NCI-H1694 (cell line): ENCODE results near the gene SLC7A14.

Experiments
- DNase-seq: peaks from one replicate; lab custom pipeline; 2025; lab: John Stamatoyannopoulos, UW

Gene SLC7A14

DNA sequence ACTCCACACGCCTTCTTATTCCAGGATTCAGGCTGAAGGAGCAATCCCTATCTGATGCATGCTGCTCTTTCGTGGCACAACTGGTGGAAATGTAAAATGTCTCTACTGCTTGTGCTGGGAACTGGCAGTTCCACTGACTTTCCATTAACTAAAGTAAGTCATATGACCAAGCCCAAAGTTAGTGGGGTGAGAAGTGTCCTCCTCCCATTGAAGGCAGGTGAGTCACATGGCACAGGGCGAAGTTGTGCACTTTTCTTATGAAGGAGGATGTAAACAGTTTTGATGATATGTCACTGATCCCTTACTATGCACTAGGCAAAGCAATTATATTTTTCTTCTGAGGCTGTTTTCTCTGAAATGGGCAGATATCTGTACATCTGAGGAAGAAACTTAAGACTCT, 51.6 kb downstream of the SLC7A14 start:
- DNase-seq: no peak

DNA sequence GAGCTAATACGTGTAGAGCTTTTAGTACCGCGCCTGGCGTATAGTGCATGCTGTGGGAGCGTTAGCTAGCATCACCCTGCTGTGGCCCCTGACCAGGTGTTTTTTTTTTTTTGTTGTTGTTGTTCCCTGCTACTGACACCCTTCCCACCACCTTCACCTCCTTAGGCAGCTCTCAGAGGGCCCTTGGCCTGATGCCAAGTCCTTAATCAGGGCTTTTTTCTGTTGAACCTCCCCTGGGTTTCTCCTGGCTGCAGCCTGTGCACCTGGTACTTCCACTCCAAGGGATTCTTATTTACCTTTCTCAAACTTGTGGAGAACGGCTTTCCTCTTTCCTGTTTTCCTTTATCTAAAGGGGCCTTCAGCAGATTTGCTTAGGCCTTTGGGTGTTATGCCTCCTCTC, 53.3 kb downstream of the SLC7A14 start:
- no peak for DNase-seq

DNA sequence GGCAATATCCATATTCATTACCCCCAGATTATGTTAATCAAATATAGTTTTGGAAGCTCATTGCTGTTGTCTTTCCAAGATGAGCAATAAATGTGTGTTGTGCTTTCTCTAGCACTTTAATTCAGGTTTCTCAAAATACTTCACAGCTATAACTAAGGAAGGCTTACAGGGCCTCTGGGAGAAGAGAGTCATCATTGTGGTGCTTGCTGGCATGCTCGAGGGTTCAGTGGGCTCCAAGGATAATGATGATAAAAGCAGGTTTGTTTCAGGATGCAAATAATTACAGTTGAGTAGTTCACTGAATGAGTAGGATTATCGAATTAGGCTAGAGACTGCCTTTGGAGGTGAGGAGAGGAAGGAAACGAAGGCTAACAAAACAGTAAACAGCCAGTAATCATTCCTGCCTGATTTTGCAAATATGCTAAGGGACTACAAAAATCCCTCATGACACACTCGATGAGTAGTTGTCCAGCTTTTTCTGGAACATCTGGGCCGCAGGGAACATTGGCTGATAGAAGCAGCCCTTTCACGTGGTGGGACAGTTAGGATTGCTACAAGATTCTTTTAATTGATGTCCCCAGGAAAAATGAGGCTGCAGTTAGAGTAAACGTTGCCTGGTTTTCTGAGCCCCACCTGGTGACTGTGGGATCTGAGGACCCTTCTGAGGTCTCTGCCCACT, 54.1 kb downstream of the SLC7A14 start:
- no peak for DNase-seq

DNA sequence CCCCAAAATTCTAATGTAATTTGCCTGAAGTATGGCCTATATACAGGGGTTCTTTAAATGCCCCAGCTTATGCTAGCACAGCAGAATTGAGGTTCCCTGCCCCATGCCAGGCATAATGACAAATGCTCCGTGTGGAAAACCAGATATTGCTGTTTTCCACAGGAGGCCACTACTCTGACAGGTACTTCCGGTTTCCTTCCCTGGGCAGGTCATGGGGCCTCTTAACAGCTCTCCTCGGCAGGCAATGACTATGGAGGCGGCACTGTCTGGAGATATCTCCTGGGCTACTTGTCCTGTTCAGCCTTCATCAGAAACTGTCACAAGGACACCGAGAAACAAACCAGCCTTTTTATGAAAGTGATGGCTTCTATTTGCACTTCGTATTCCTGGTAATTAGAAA, 54.8 kb downstream of the SLC7A14 start:
- DNase-seq: no peak

DNA sequence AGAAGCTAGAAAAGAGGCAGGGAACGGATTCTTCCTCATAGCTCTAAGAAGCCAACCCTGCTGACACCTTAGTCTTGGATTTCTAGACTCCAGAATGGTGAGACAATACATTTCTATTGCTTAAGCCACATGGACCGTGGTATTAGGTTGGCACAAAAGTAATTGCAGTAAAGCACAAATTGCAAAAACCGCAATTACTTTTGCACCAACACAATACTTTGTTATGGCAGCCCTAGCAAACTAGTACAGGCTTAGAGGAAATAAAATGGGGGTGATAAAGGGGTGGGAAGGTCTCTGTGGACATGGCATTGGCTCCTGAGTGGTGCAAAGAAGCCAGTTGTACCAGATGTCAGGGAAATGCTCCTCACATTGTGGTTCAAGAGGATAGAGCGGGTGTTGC, 56.0 kb downstream of the SLC7A14 start:
- no peak for DNase-seq

DNA sequence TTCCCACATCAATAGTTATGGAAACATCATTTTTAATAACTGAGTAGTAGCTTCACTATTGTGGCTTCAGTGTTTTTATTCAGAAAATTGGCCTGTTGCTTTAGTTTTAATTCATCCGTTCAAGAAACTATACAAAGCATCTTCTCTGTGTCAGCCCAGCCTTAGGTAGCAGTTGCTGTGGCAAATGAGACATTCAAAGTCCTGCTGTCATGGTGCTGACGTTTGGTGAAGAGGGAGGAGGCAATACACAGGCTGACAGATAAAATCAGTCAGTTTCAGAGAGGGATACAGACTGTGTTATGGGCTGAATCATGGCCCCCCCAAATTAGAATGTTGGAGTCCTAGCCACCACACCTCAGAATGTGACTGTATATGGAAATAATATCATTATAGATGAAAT, 56.5 kb downstream of the SLC7A14 start:
- DNase-seq: peak; percentile 69

DNA sequence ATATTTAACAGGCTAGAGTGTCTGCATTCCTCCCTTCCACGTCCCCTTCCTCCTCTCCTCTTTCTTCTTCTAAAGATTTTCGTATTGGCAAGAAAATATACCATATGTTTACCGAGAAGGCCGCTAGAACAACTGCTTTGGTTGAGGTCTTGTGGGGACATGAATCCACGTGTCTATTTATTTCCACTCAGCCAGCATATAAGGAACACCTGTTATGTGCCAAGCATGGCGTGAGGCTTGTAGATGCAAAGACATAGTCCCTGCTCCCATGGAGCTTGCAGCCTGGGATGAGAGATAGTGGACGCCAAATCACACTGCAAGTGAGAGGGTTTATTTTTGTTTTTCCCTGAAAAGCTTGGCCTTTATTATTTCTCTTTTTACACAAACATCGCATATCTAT, 57.1 kb downstream of the SLC7A14 start:
- DNase-seq: peak; percentile 73

DNA sequence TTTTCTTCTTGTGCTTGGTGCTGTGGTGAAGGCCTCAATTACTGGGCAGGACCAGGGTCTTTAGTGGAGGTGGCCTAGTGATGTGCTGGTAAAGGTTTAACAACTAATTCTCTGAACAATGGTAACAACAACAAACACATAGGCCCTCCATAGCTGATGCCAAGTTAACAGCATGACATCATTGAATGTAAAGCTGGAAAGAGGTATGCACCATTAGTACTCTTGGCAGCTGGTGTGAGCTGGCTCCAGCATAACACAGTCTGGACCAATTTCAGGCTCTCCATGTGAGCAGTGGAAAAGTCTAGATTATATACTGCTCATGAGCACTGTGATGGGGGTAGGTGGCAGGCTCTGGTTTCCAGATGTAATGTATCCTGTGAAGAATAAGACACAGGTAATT, 61.8 kb downstream of the SLC7A14 start:
- DNase-seq: peak; percentile 79

DNA sequence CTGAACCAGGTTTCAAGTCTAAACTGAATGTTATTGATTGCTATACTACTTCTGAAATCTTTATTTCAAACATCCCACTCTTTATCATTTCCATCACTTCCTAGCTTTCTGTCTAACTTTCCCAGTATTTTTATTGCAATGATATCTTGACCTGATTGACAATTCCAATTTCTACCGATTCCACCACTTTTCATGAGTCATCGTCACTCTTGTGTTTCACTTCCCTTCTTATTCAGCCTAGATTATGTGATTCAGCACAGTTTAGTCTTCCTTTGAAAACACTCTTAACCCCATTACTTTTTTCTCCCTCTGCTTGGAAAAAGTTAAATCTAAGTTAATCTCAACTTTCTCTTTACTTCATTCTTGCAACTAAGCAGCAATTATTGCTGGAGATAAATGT, 62.6 kb downstream of the SLC7A14 start:
- DNase-seq: no peak

DNA sequence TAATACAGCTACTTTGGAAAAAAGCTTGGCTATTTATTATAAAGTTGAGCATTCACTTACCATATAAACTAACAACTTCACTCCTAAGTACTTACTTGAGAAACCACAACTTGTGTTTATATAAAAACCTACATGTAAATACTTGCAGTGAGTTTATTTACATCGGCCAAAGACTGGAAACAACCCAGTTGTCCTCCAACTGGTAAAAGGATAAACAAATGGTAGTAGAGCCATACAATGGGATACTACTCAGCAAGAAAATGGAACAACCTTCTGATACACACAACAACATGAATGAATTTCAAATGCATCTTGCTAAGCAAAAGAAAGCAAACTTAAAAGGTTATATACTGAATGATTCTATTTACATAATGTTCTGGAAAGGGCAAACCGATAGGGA, 63.7 kb downstream of the SLC7A14 start:
- no peak for DNase-seq

DNA sequence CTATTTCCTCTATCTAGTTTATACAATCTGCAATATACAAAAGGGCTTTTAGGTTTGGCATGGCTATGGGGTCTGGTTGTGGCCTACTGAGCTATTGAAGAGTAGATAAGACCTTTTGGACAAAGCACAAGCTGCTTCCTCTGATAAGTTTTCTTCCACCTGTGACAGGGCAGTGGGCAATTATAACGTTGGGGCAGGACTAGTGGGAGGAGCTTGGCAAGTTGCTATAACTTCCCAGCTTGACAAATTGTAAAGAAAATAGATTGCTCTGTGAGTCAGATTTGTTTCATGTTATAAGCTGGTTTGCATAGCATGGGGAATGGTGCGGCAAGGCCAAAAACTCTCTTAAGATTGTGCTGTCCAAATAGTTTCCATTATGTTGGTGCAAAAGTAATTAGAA, 64.9 kb downstream of the SLC7A14 start:
- no peak for DNase-seq

DNA sequence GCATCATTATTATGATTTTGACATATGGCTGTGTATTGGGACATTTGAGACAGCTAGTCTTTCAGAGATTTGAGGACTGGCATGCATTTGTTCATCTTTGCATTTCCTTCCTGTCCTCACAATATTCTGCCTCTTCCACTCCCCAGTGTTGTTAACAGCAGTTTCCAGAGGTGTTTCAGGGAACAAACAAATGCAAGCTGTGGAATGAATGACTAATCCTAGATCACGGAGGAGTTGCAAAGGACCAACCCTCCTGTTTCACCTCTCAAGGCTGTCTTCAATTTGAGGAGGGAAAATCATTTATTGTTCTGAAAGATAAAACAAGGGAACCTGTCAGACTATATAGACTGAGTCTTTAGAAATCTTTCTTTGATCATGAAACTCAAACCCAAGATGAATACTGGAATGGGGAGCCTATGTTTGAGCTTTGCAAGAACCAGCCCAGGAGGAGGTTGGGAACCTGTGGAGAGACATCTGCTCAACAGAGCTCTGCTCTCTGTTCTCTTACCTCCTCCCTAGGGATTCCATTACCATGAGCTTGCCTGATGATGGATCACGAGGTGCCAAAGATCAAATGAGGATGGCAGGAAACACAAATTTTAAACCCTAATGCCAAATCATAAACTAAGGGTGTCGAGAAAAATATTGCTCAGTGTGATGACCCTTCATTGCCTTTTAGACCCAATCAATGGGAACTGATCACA, 68.5 kb downstream of the SLC7A14 start:
- DNase-seq: peak; percentile 21

DNA sequence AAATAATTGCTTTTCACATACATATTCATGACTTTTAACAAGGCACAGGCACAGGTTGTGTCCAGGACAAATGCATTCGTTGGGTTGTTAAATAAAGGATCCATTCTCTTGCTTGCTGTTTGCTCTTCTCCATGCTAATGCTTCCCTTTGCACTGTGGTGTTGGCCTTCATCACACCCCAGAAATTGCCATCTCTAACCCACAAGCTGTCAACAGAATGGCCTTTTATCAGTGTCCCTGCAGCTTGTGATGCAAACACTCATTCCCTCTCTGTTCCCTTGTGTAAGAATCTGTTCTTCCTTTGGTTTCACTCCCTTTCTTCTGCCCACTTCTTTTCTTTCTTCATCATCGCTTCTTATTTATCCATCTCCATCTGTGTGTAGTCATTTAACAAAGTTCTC, 72.2 kb downstream of the SLC7A14 start:
- DNase-seq: no peak

DNA sequence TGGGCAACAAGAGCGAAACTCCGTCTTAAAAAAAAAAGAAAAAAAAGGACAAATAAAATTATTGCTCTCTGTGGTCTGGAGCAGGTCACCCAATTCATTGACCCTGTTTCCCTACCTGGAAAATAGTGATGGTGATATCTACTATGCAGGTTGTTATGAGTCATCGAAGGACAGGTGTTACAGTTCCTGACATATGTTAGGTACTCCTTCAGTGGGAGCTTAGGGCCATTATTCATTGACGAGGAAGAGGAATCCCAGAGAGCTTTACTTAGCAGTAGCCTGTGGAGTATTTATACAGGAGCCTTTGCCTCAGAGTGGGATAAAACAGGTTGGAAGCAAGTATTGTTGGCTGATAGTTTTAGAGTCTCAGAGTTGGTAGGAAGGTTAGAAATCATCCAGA, 74.5 kb downstream of the SLC7A14 start:
- DNase-seq: no peak

DNA sequence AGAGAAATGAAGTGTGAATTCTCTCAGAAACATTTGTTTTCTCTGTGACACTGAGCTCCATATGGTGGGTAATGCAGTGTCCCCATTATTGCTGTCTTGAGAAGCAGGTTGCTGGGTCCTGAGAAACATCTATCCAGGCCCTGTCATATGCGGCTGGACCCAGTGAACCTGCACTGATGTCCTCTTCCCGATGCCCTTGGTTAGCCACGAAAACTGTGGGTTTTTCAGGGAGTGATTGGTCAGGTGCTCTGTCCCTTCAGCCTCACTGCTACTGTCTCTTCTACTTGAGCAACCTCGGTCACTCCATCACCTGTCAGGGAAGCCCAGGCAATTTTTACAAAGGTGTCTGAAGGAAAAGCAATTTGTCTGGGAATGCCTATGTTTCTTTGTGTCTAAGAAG, 77.0 kb downstream of the SLC7A14 start:
- no peak for DNase-seq

DNA sequence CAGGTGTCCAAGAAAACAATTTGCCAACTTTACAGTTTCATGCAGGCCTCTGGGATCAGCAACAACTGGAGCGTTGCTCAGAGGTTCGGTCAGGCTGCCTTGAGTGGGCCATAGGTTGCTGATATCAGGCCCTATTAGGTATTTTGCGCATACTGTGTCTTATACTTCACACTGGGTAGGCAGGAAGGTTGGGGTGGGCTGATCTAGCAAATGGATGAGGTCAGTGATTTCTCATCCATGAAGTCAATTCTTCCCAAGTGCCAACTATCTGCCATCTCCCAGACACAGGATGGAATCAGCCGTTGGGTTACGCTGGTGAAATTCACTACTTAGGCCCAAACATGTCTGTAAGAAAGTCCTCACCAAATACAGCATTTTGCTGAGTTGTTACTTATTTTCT, 77.6 kb downstream of the SLC7A14 start:
- no peak for DNase-seq

DNA sequence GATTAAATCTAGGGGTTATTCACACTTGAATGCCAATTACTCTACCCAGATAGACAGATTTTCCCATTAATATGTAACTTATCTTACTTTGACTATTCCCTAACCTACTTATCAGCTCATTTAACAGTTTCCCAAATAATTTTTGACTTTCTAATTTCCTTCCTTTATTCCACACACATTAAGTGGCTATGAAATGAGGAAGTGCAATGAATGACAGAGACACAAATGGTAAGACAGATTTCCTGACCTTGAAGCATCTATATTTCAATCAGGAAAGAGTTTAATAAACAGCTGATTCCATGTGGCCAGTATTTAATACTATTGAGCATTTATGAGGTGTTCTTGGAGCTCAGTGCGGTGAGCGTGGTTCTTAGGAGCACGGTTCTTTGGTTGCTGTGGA, 78.8 kb downstream of the SLC7A14 start:
- no peak for DNase-seq

DNA sequence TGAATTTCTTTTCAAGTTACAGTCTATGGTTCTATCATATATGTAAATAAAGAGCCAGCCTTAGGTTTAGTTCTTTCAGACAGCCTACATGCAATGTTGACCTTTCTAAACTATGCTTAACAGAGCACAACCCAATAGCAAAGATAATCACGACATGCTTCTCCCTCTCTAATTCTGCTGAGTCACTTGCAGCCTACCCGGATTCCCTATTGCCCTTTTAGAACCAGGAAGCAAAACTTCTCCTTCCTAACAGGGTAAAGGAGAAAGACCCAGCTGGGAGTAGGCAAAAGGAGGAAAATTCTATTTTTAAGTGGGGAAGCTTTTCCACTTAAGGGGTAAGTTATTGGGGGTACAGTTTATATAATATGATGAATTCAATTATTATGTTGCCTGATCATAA, 79.3 kb downstream of the SLC7A14 start:
- DNase-seq: no peak

DNA sequence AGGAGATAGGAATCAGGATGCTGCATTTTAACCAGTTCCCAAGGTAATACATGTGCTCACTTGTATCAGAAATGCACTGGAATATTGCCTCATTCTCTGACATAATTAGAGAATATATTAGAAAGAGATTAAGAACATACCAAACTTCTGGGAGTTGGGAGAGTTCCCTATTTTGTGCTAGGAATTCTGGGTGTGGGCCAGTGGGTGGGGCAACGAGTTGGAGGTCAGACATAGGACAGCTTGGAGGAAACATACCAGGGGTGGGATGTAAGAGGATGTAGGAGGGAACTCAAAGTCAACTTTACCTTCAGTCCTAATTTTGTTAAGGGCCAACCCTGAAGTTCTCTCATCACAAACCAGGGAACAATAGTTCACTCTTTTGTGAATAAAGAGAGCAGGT, 83.6 kb downstream of the SLC7A14 start:
- no peak for DNase-seq

DNA sequence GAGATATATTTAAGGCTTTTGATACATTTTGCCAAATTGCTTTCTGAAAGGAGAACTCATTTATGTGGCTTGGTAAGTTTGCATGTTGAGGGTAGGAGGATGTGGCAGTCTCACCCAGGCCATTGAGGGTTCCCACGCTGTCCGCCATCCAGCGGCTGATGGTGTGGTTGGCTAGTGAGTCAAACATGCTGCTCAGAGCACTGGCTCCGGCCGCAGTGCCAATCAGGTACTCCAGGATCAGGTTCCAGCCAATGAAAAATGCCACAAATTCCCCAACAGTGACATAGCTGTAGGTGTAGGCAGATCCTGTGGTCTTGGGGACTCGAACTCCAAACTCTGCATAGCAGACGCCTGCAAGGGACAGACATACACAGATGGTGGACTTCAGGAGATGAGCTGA, 84.9 kb downstream of the SLC7A14 start:
- no peak for DNase-seq

DNA sequence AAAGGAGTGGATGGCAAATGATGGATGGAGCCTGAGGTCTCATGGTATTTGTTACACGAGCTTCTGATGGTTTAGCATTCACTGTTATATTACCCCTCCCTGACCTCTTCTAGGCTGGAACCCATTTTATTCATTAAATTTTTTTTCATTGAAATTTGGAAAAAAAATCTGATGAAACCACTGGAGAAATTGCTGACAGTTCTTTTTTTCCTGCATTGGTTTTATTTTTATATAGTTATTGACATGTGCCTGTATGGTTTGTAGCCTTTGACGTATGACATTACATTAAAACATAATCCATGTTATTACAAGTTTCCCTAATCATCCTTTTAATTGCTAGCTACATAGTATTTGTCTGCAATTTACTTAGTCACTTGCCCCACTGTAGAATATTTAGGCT, 85.4 kb downstream of the SLC7A14 start:
- no peak for DNase-seq

DNA sequence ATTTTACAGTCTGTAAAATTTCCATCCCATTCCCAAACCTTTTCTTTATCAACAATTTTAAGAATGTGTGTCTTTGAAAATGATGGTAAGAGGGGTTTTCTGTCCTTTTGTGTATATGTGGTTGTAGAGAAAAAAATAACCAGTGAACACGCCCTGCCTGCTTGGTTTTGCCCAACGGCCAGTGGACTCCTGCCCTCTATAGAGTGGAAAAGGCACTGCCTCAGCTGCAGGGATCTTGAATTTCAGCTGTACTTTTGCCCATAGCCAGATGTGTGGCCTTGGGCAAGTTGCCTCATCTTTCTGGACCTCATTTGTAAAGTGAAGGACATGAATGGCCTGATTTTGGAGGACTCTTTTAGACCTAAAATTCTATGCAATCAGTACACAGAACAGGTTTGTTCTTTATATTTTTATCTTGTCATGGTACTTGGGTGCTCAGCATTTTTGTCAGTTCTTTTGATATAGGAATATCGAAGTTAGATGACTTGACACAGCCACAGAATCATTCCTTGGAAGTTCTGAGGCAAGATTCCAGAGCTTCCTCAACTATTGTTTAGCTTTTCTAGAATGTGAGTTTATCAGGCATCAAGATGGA, 86.2 kb downstream of the SLC7A14 start:
- no peak for DNase-seq

DNA sequence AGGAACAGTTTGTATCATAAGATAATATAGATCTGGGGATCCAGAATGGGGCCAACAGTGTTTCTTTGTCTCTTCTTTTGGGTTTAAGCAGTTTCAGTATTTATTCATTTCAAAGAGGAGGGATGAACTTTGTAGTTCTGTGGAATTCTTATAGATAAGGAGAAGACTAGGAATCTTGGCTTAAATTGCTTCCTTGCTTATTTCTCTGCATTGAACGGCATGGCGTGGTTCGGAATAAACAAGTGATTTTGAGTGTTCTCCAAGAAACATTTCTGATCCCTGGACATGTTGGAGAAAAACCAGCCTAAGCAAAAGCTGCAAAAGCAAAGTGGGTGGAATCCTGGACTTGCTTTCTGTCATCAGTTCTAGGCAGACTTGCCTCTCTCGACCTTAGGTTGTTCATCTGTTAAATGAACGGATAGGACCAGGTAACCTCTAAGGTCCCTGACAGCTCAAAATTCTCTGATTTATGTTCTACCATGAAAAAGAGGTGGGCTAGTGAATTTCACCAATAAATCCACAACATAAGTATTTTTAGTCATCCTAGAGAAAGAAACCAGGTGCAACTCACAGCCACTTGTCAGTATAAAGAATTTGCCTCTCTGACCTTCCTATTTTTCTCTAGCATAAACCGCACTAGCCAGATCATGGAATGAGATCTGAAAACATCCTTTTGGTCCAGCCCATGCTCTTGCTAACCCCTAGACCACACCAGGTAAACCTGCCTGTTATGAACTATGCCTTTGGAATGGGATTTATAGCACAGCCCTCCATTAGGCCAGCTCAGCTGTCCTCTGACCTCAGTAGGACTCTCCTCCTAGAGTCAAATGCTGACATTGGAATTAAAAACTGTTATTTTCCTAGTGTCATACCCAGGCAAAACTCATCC, 88.4 kb downstream of the SLC7A14 start:
- no peak for DNase-seq
